Progenitor cell of endocrine pancreas (in vitro differentiated cells): ENCODE results near the gene DNAJB11. TPM values are rescaled to one million over a fixed set of nuclear protein-coding genes. Genes with fewer than 3 reads are reported as not detected.
A peak's percentile ranks its signal among the peaks of the same experiment; 100 is the strongest.
"Not testable (repeated sequence)": the region's sequence is repeated elsewhere in the genome, so short reads cannot be mapped to it uniquely, and the experiment has no call there.

ENCODE experiments used
- DNase-seq: peaks from one replicate; pipeline ENCODE4 v3.0.0; 2021; ENCODE audit warnings: low spot score; ENCODE audit not compliant: unreplicated experiment
- H3K27ac Mint-ChIP-seq: 2 replicates; pipeline ENCODE4 v1.8.0; 2021; ENCODE audit warnings: mild to moderate bottlenecking, moderate library complexity, mixed read lengths
- H3K27me3 Mint-ChIP-seq: 2 replicates; pipeline ENCODE4 v1.8.0; 2021; ENCODE audit warnings: mixed read lengths
- H3K36me3 Mint-ChIP-seq: 2 replicates; pipeline ENCODE4 v1.8.0; 2022; ENCODE audit warnings: mixed read lengths; ENCODE audit not compliant: insufficient read depth
- H3K4me1 Mint-ChIP-seq: 2 replicates; pipeline ENCODE4 v1.8.0; 2021; ENCODE audit warnings: low read depth, mixed read lengths
- H3K4me3 Mint-ChIP-seq: 2 replicates; pipeline ENCODE4 v1.8.0; 2021; ENCODE audit warnings: low read depth, mild to moderate bottlenecking, moderate library complexity, mixed read lengths
- H3K9me3 Mint-ChIP-seq: 2 replicates; pipeline ENCODE4 v1.8.0; 2021; ENCODE audit warnings: low read depth, mixed read lengths
- total RNA-seq: library from RNA; stranded (reverse); gene quantifications from 2 replicates; pipeline ENCODE4 v1.2.1, GENCODE V29; 2021
- TF ChIP-seq, protein P1 (sequence below): fragments of 200-600 bp; sonication (generic); IDR thresholded peaks from one replicate; pipeline ENCODE4 v1.5.0; 2021; ENCODE audit warnings: antibody characterized with exemption, mild to moderate bottlenecking; ENCODE audit not compliant: unreplicated experiment

DNAJB11 gene
- total RNA-seq, 1 donor from 2014 or later, result 53.4 TPM

GRCh38 chr3:186627852-186628414 lies 57.4 kb downstream of the DNAJB11 start:
- TF ChIP-seq, protein P1, sequence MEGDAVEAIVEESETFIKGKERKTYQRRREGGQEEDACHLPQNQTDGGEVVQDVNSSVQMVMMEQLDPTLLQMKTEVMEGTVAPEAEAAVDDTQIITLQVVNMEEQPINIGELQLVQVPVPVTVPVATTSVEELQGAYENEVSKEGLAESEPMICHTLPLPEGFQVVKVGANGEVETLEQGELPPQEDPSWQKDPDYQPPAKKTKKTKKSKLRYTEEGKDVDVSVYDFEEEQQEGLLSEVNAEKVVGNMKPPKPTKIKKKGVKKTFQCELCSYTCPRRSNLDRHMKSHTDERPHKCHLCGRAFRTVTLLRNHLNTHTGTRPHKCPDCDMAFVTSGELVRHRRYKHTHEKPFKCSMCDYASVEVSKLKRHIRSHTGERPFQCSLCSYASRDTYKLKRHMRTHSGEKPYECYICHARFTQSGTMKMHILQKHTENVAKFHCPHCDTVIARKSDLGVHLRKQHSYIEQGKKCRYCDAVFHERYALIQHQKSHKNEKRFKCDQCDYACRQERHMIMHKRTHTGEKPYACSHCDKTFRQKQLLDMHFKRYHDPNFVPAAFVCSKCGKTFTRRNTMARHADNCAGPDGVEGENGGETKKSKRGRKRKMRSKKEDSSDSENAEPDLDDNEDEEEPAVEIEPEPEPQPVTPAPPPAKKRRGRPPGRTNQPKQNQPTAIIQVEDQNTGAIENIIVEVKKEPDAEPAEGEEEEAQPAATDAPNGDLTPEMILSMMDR, result no peak
- no peak for DNase-seq
- no peaks in the 10 kb centered on the region for H3K36me3 Mint-ChIP-seq
- no peak overlapping the region for H3K4me3 Mint-ChIP-seq
- peaks cover 19% of the 10 kb centered on the region for H3K27me3 Mint-ChIP-seq
- H3K9me3 Mint-ChIP-seq, result no peaks in the 10 kb centered on the region
- no peak overlapping the region for H3K27ac Mint-ChIP-seq
- peaks cover 3% of the 10 kb centered on the region for H3K4me1 Mint-ChIP-seq

DNA sequence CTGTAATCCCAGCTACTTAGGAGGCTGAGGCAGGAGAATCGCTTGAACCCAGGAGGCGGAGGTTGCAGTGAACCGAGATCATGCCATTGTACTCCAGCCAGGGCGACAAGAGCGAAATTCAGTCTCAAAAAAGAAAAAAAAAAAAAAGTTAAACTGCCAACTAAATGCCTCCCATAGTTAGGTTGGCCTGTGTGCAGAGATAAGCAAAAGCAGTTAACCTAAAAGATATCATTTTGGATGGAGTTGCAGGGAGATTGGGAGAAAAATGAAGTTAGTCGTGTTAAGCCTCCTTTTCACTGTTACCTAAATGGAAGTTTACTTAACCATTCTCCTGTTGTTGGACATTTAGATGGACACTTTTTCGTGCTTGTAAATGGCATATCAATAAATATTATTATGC lies 58.2 kb downstream of the DNAJB11 start:
- Mint-ChIP-seq H3K4me3 (no peak overlapping the region), H3K36me3 (no peaks in the 10 kb centered on the region), H3K27me3 (peaks cover 15% of the 10 kb centered on the region), H3K9me3 (no peaks in the 10 kb centered on the region), H3K4me1 (peaks cover 7% of the 10 kb centered on the region), H3K27ac (no peak overlapping the region)
- TF ChIP-seq, protein P1, result no peak
- DNase-seq, result no peak

DNA sequence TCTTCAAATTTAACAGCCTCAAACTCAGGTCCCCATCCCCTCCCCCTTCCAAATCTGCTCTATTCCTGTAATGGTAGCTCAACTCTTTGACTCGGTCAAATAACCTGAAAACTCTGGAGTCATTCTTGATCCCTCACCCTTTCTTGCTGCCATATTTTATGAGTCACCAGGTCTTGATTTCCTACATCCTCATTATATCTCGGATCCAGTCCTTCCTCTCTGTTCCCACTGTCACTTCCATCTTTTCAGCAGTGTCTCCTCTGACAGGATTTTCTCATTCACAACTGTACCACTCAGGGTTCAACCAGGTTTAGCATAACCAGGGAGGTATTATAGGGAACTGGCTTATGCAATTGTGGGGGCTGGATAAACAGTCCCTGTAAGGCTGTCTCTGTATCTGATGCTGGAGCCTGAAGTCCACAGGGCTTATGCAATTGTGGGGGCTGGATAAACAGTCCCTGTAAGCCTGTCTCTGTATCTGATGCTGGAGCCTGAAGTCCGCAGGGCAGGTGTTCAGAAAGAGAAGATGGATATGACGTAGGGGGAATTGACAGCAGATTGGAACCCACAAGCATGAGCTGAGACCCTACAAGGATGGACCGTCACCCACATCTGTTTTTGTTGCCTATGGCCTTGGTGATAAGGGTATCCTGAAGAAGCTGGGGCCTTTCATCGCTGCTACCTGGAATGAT lies 60.6 kb downstream of the DNAJB11 start:
- DNase-seq, result no peak
- TF ChIP-seq, protein P1, result no peak
- peaks cover 21% of the 10 kb centered on the region for H3K4me1 Mint-ChIP-seq
- H3K36me3 Mint-ChIP-seq, result no peaks in the 10 kb centered on the region
- H3K4me3 Mint-ChIP-seq, result no peak overlapping the region
- no peak overlapping the region for H3K27ac Mint-ChIP-seq
- H3K9me3 Mint-ChIP-seq, result peaks cover 4% of the 10 kb centered on the region
- H3K27me3 Mint-ChIP-seq, result peaks cover 18% of the 10 kb centered on the region

DNA sequence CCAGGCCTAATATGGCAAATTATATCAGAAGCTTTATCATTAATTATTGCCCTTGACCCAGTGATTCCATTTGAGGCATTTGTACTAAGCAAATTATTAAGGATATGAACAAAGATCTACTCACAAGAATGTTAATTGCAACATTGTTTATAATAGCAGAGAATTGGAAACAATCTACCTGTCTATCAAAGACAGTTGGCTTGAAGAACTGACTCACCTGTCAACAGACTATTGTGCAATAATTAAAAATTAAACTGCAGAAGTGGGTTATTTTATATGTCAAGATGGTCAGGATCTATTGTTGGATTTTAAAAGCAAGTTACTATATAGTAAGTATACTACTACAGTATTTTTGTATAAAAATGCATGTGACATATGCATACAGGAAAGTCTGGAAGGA lies 63.0 kb downstream of the DNAJB11 start:
- H3K27me3 Mint-ChIP-seq, result peaks cover 24% of the 10 kb centered on the region
- H3K4me3 Mint-ChIP-seq, result no peak overlapping the region
- H3K27ac Mint-ChIP-seq, result no peak overlapping the region
- H3K4me1 Mint-ChIP-seq, result peaks cover 29% of the 10 kb centered on the region
- no peaks in the 10 kb centered on the region for H3K36me3 Mint-ChIP-seq
- peaks cover 4% of the 10 kb centered on the region for H3K9me3 Mint-ChIP-seq
- TF ChIP-seq, protein P1, result no peak
- DNase-seq, result no peak

GRCh38 chr3:186634207-186634606 lies 63.7 kb downstream of the DNAJB11 start:
- not testable (repeated sequence) for H3K36me3 Mint-ChIP-seq, H3K9me3 Mint-ChIP-seq, H3K4me3 Mint-ChIP-seq, DNase-seq
- H3K27ac Mint-ChIP-seq, result peak overlapping the region; percentile 71
- peaks cover 24% of the 10 kb centered on the region for H3K27me3 Mint-ChIP-seq
- peaks cover 29% of the 10 kb centered on the region for H3K4me1 Mint-ChIP-seq

Other genes with a start within 250 kb of the DNAJB11 start
- gene DGKG, start 208.5 kb upstream of the DNAJB11 start, total RNA-seq, result 0.17 and 0.44 TPM in 2 replicates
- gene CRYGS, start 26.3 kb upstream of the DNAJB11 start, total RNA-seq, result 3.9 and 4.9 TPM in 2 replicates
- 13.5 and 14.2 TPM in 2 replicates for gene TBCCD1, start 3.4 kb upstream of the DNAJB11 start, total RNA-seq
- 0.19 and 0.27 TPM in 2 replicates for gene AHSG, start 42.3 kb downstream of the DNAJB11 start, total RNA-seq
- gene FETUB, start 69.7 kb downstream of the DNAJB11 start, total RNA-seq, result not detected in 2 replicates
- not detected in 2 replicates for gene HRG, start 95.3 kb downstream of the DNAJB11 start, total RNA-seq
- gene KNG1, start 146.6 kb downstream of the DNAJB11 start, total RNA-seq, result not detected in 2 replicates
- 498 and 504 TPM in 2 replicates for gene EIF4A2, start 212.9 kb downstream of the DNAJB11 start, total RNA-seq
- gene RFC4, start 235.8 kb downstream of the DNAJB11 start, total RNA-seq, result 51.3 and 54.3 TPM in 2 replicates